ENCODE measurements around the gene DNAH7. TPM values are rescaled to one million over a fixed set of nuclear protein-coding genes. Genes with fewer than 3 reads are reported as not detected.

Gene DNAH7
- total RNA-seq, 5 donors from 2014 or later (not counting 1 experiment from before 2014, with no cell fraction given): 0.03 TPM; not detected in 4

- ChIA-PET POLR2A (no interaction called here), CTCF (no interaction called here)
- Histone ChIP-seq H3K27ac (ENCODE audit: low read length) (no peak overlapping the region), H3K36me3 (ENCODE audit: control insufficient read depth in 2 of 2, extremely low read depth in 1 of 2, insufficient read depth in 1 of 2, low read length in 1 of 2) (no peaks in the 10 kb centered on the region), H3K4me3 (ENCODE audit: control insufficient read depth in 1 of 2, extremely low read depth in 1 of 2, low read length in 1 of 2) (no peak overlapping the region), H3K27me3 (replicated peaks in 1 of 2; ENCODE audit: control insufficient read depth in 2 of 2, extremely low read depth in 1 of 2, insufficient read depth in 2 of 2, low read length in 1 of 2) (no peaks in the 10 kb centered on the region), H3K9me3 (no peaks in the 10 kb centered on the region), H3K4me1 (ENCODE audit: control insufficient read depth in 1 of 2, extremely low read depth in 1 of 2, insufficient read depth in 2 of 2, low read length in 2 of 2) (no peaks in the 10 kb centered on the region)
- Mint-ChIP-seq H3K36me3 (no peaks in the 10 kb centered on the region), H3K4me3 (no peak overlapping the region), H3K4me1 (no peaks in the 10 kb centered on the region), H3K27ac (no peak overlapping the region), H3K27me3 (peaks cover 3 to 4% of the 10 kb centered on the region in 2 donors), H3K9me3 (peaks cover 0 to 19% (median 4%) of the 10 kb centered on the region in 3 donors)
- ATAC-seq (replicated peaks in 1 of 4): no peak
- WGBS (ENCODE audit: insufficient coverage): no CpG with 5 or more reads among the region's 2 CpGs
- no peak for DNase-seq
Observed at GRCh38 chr2:195836002-195836401, 232.6 kb downstream of the DNAH7 start.

DNA sequence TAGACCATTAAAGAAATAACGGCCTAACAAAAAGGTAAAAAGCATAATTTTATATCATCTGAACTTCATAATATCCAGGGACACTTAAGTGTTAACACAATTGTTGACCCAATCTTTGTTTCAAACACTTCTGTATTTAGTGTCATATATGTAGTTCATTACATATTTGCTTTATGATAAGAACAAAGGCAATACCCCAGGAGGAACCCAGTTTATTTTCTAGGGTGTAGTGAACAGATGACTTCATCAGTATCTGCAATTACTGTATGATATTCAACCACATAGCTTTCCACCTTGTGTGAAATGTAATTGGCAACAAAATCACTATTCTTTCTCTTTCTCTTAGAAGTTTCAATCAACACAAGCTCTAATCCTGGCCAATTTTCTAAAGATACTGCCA is 233.8 kb downstream of the DNAH7 start:
- no peak for DNase-seq
- peaks cover 3 to 4% of the 10 kb centered on the region in 2 donors for H3K27me3 Mint-ChIP-seq
- ChIA-PET CTCF (no interaction called here), POLR2A (no interaction called here)
- Histone ChIP-seq H3K27ac (ENCODE audit: low read length) (no peak overlapping the region), H3K36me3 (ENCODE audit: control insufficient read depth in 2 of 2, extremely low read depth in 1 of 2, insufficient read depth in 1 of 2, low read length in 1 of 2) (no peaks in the 10 kb centered on the region), H3K9me3 (no peaks in the 10 kb centered on the region), H3K4me1 (ENCODE audit: control insufficient read depth in 1 of 2, extremely low read depth in 1 of 2, insufficient read depth in 2 of 2, low read length in 2 of 2) (no peaks in the 10 kb centered on the region), H3K27me3 (replicated peaks in 1 of 2; ENCODE audit: control insufficient read depth in 2 of 2, extremely low read depth in 1 of 2, insufficient read depth in 2 of 2, low read length in 1 of 2) (no peaks in the 10 kb centered on the region), H3K4me3 (ENCODE audit: control insufficient read depth in 1 of 2, extremely low read depth in 1 of 2, low read length in 1 of 2) (no peak overlapping the region)
- WGBS (ENCODE audit: insufficient coverage): no CpG with 5 or more reads among the region's 1 CpG
- no peaks in the 10 kb centered on the region for H3K4me1 Mint-ChIP-seq
- ATAC-seq (replicated peaks in 1 of 4): no peak
- no peaks in the 10 kb centered on the region for H3K36me3 Mint-ChIP-seq
- no peak overlapping the region for H3K27ac Mint-ChIP-seq
- H3K9me3 Mint-ChIP-seq: peaks cover 0 to 8% (median 0%) of the 10 kb centered on the region in 3 donors
- H3K4me3 Mint-ChIP-seq: no peak overlapping the region

GRCh38 chr2:195830968-195831950 is 237.4 kb downstream of the DNAH7 start:
- no peak overlapping the region for H3K27ac ChIP-seq (ENCODE audit: low read length)
- ChIA-PET CTCF (no interaction called here), POLR2A (interaction anchor here in 1 of 2 donors (0.6 kb wide), 1 partner anchor 213 kb away, joined by 13 read pairs; no protein-coding TSS in a partner anchor)
- ATAC-seq (replicated peaks in 1 of 4): no peak
- no peak overlapping the region for H3K4me3 ChIP-seq (ENCODE audit: control insufficient read depth in 1 of 2, extremely low read depth in 1 of 2, low read length in 1 of 2)
- Mint-ChIP-seq H3K36me3 (no peaks in the 10 kb centered on the region), H3K27ac (no peak overlapping the region), H3K9me3 (no peaks in the 10 kb centered on the region), H3K27me3 (peaks cover 3 to 4% of the 10 kb centered on the region in 2 donors), H3K4me1 (no peaks in the 10 kb centered on the region), H3K4me3 (no peak overlapping the region)
- H3K4me1 ChIP-seq (ENCODE audit: control insufficient read depth in 1 of 2, extremely low read depth in 1 of 2, insufficient read depth in 2 of 2, low read length in 2 of 2): no peaks in the 10 kb centered on the region
- WGBS (ENCODE audit: insufficient coverage): no CpG with 5 or more reads among the region's 3 CpGs
- no peaks in the 10 kb centered on the region for H3K27me3 ChIP-seq (replicated peaks in 1 of 2; ENCODE audit: control insufficient read depth in 2 of 2, extremely low read depth in 1 of 2, insufficient read depth in 2 of 2, low read length in 1 of 2)
- no peak for DNase-seq
- H3K36me3 ChIP-seq (ENCODE audit: control insufficient read depth in 2 of 2, extremely low read depth in 1 of 2, insufficient read depth in 1 of 2, low read length in 1 of 2): no peaks in the 10 kb centered on the region
- no peaks in the 10 kb centered on the region for H3K9me3 ChIP-seq

- H3K9me3 Mint-ChIP-seq: no peaks in the 10 kb centered on the region
- DNase-seq (no peak), ATAC-seq (replicated peaks in 1 of 4) (no peak)
- H3K4me1 Mint-ChIP-seq: peaks cover 0 to 2% (median 0%) of the 10 kb centered on the region in 3 donors
- H3K36me3 Mint-ChIP-seq: no peaks in the 10 kb centered on the region
- Histone ChIP-seq H3K4me3 (ENCODE audit: control insufficient read depth in 1 of 2, extremely low read depth in 1 of 2, low read length in 1 of 2) (no peak overlapping the region), H3K27ac (ENCODE audit: low read length) (no peak overlapping the region), H3K36me3 (ENCODE audit: control insufficient read depth in 2 of 2, extremely low read depth in 1 of 2, insufficient read depth in 1 of 2, low read length in 1 of 2) (no peaks in the 10 kb centered on the region), H3K9me3 (no peaks in the 10 kb centered on the region), H3K4me1 (ENCODE audit: control insufficient read depth in 1 of 2, extremely low read depth in 1 of 2, insufficient read depth in 2 of 2, low read length in 2 of 2) (no peaks in the 10 kb centered on the region), H3K27me3 (replicated peaks in 1 of 2; ENCODE audit: control insufficient read depth in 2 of 2, extremely low read depth in 1 of 2, insufficient read depth in 2 of 2, low read length in 1 of 2) (no peaks in the 10 kb centered on the region)
- H3K27me3 Mint-ChIP-seq: no peaks in the 10 kb centered on the region
- WGBS (ENCODE audit: insufficient coverage): no CpG with 5 or more reads among the region's 2 CpGs
- no peak overlapping the region for H3K4me3 Mint-ChIP-seq
- H3K27ac Mint-ChIP-seq: no peak overlapping the region
- POLR2A ChIA-PET: no interaction called here
- CTCF ChIA-PET: interaction anchor here in 1 of 2 donors (0.6 kb wide), 1 partner anchor 19 kb away, joined by 3 read pairs; no protein-coding TSS in a partner anchor
Observed at GRCh38 chr2:195824478-195824877, 244.2 kb downstream of the DNAH7 start.

DNA sequence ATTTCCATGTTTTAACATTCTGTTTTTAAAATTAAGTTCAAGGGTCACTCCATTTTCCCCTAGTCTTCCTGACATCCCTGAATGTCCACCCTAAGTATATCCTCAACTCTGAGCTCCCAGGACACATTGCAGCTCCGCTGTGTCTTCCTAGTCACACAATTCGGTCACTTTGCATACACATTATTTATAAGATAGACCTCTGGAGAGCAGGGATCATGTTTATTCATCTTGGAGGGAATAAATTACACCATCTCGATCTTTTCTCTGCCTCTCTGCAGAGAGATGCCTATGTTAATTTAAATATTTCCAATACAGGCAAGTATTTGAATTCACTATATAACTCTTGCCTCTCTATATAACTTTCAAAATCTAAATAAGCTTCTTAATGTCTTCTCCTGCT is 245.4 kb downstream of the DNAH7 start:
- DNase-seq (no peak), ATAC-seq (replicated peaks in 1 of 4) (no peak)
- Histone ChIP-seq H3K27me3 (replicated peaks in 1 of 2; ENCODE audit: control insufficient read depth in 2 of 2, extremely low read depth in 1 of 2, insufficient read depth in 2 of 2, low read length in 1 of 2) (no peaks in the 10 kb centered on the region), H3K27ac (ENCODE audit: low read length) (no peak overlapping the region), H3K36me3 (ENCODE audit: control insufficient read depth in 2 of 2, extremely low read depth in 1 of 2, insufficient read depth in 1 of 2, low read length in 1 of 2) (no peaks in the 10 kb centered on the region), H3K9me3 (no peaks in the 10 kb centered on the region), H3K4me3 (ENCODE audit: control insufficient read depth in 1 of 2, extremely low read depth in 1 of 2, low read length in 1 of 2) (no peak overlapping the region), H3K4me1 (ENCODE audit: control insufficient read depth in 1 of 2, extremely low read depth in 1 of 2, insufficient read depth in 2 of 2, low read length in 2 of 2) (no peaks in the 10 kb centered on the region)
- no peak overlapping the region for H3K27ac Mint-ChIP-seq
- H3K27me3 Mint-ChIP-seq: no peaks in the 10 kb centered on the region
- ChIA-PET CTCF (no interaction called here), POLR2A (no interaction called here)
- WGBS (ENCODE audit: insufficient coverage): no CpG with 5 or more reads among the region's 3 CpGs
- H3K36me3 Mint-ChIP-seq: no peaks in the 10 kb centered on the region
- H3K4me1 Mint-ChIP-seq: peaks cover 0 to 2% (median 0%) of the 10 kb centered on the region in 3 donors
- H3K4me3 Mint-ChIP-seq: no peak overlapping the region
- no peaks in the 10 kb centered on the region for H3K9me3 Mint-ChIP-seq

GRCh38 chr2:195821566-195821932 is 247.1 kb downstream of the DNAH7 start:
- Histone ChIP-seq H3K27me3 (replicated peaks in 1 of 2; ENCODE audit: control insufficient read depth in 2 of 2, extremely low read depth in 1 of 2, insufficient read depth in 2 of 2, low read length in 1 of 2) (no peaks in the 10 kb centered on the region), H3K4me1 (ENCODE audit: control insufficient read depth in 1 of 2, extremely low read depth in 1 of 2, insufficient read depth in 2 of 2, low read length in 2 of 2) (no peaks in the 10 kb centered on the region), H3K36me3 (ENCODE audit: control insufficient read depth in 2 of 2, extremely low read depth in 1 of 2, insufficient read depth in 1 of 2, low read length in 1 of 2) (no peaks in the 10 kb centered on the region), H3K9me3 (no peaks in the 10 kb centered on the region), H3K4me3 (ENCODE audit: control insufficient read depth in 1 of 2, extremely low read depth in 1 of 2, low read length in 1 of 2) (no peak overlapping the region), H3K27ac (ENCODE audit: low read length) (no peak overlapping the region)
- H3K4me1 Mint-ChIP-seq: peaks cover 0 to 2% (median 0%) of the 10 kb centered on the region in 3 donors
- H3K27me3 Mint-ChIP-seq: no peaks in the 10 kb centered on the region
- no peaks in the 10 kb centered on the region for H3K9me3 Mint-ChIP-seq
- H3K27ac Mint-ChIP-seq: no peak overlapping the region
- CTCF ChIA-PET: no interaction called here
- H3K36me3 Mint-ChIP-seq: no peaks in the 10 kb centered on the region
- DNase-seq (no peak), ATAC-seq (replicated peaks in 1 of 4) (no peak)
- 90% methylated on average over 2 of the region's 5 CpGs for WGBS (ENCODE audit: insufficient coverage)
- no peak overlapping the region for H3K4me3 Mint-ChIP-seq
- POLR2A ChIA-PET: no interaction called here

Measured in T-cell (primary cell).